SHP77 (cell line): ENCODE data around the gene TMEM51.
A peak's percentile ranks its signal among the peaks of the same experiment; 100 is the strongest.
"Not testable (repeated sequence)": the region's sequence is repeated elsewhere in the genome, so short reads cannot be mapped to it uniquely, and the experiment has no call there.

Experiments
- DNase-seq, 2 experiments: peaks; one replicate each; lab custom pipeline; 2025; lab: John Stamatoyannopoulos, UW

Gene TMEM51

GRCh38 chr1:15128077-15128476 lies 25.5 kb upstream of the TMEM51 start:
- DNase-seq, result no peak

GRCh38 chr1:15128520-15129313 lies 24.8 kb upstream of the TMEM51 start:
- DNase-seq, result peak; percentile 33 to 48

GRCh38 chr1:15129944-15130343 lies 23.6 kb upstream of the TMEM51 start:
- DNase-seq, result no peak

- DNase-seq, result no peak
Measured at GRCh38 chr1:15130607-15131006, 22.9 kb upstream of the TMEM51 start.

- DNase-seq, result no peak
Measured at GRCh38 chr1:15132965-15133364, 20.6 kb upstream of the TMEM51 start.

GRCh38 chr1:15134285-15134684 lies 19.3 kb upstream of the TMEM51 start:
- no peak for DNase-seq

- not testable (repeated sequence) for DNase-seq
Measured at GRCh38 chr1:15135604-15136003, 17.9 kb upstream of the TMEM51 start.

- no peak for DNase-seq
Measured at GRCh38 chr1:15137809-15138208, 15.7 kb upstream of the TMEM51 start.

GRCh38 chr1:15139654-15140350 lies 13.7 kb upstream of the TMEM51 start:
- no peak for DNase-seq

- DNase-seq, result no peak
Measured at GRCh38 chr1:15141935-15142539, 11.5 kb upstream of the TMEM51 start.

- DNase-seq, result no peak
Measured at GRCh38 chr1:15145327-15145726, 8.2 kb upstream of the TMEM51 start.

- DNase-seq, result no peak
Measured at GRCh38 chr1:15146142-15146680, 7.3 kb upstream of the TMEM51 start.

- no peak for DNase-seq
Measured at GRCh38 chr1:15146971-15147376, 6.6 kb upstream of the TMEM51 start.

- DNase-seq, result no peak
Measured at GRCh38 chr1:15148004-15148403, 5.5 kb upstream of the TMEM51 start.

GRCh38 chr1:15148475-15148874 lies 5.1 kb upstream of the TMEM51 start:
- DNase-seq, result no peak

GRCh38 chr1:15148941-15149340 lies 4.6 kb upstream of the TMEM51 start:
- no peak for DNase-seq

GRCh38 chr1:15150376-15150775 lies 3.2 kb upstream of the TMEM51 start:
- no peak for DNase-seq

GRCh38 chr1:15151377-15151806 lies 2.2 kb upstream of the TMEM51 start:
- no peak for DNase-seq

GRCh38 chr1:15151871-15152270 lies 1.7 kb upstream of the TMEM51 start:
- no peak for DNase-seq

- peak; percentile 74 to 75 for DNase-seq
Measured at GRCh38 chr1:15152318-15153183, 996 bp upstream of the TMEM51 start.

- peak; percentile 34 to 43 for DNase-seq
Measured at GRCh38 chr1:15153842-15154479, 414 bp downstream of the TMEM51 start.
